ENCODE data around the gene MIEF1.

Gene MIEF1

GRCh38 chr22:39528681-39529486 is 26.8 kb downstream of the MIEF1 start:
- DNase-seq (ENCODE audit: low read depth): peak; percentile 84

- no peak for DNase-seq (ENCODE audit: low read depth)
Measured at GRCh38 chr22:39529487-39529851, 27.4 kb downstream of the MIEF1 start.

- no peak for DNase-seq (ENCODE audit: low read depth)
Measured at GRCh38 chr22:39530116-39530515, 28.0 kb downstream of the MIEF1 start.

- DNase-seq (ENCODE audit: low read depth): no peak
Measured at GRCh38 chr22:39530692-39531331, 28.7 kb downstream of the MIEF1 start.

- peak; percentile 99 for DNase-seq (ENCODE audit: low read depth)
Measured at GRCh38 chr22:39532215-39533073, 30.4 kb downstream of the MIEF1 start, which contains the start of gene RPS19BP1. RPS19BP1 (minus strand) TSS chr22:39532748; CDS start chr22:39532738, 10 bp downstream.

GRCh38 chr22:39534092-39534506 is 32.0 kb downstream of the MIEF1 start:
- DNase-seq (ENCODE audit: low read depth): no peak

GRCh38 chr22:39534591-39535356 is 32.7 kb downstream of the MIEF1 start:
- DNase-seq (ENCODE audit: low read depth): peak; percentile 76

- DNase-seq (ENCODE audit: low read depth): no peak
Measured at GRCh38 chr22:39535357-39535725, 33.3 kb downstream of the MIEF1 start.

- no peak for DNase-seq (ENCODE audit: low read depth)
Measured at GRCh38 chr22:39535831-39536449, 33.9 kb downstream of the MIEF1 start.

- DNase-seq (ENCODE audit: low read depth): no peak
Measured at GRCh38 chr22:39536711-39537110, 34.6 kb downstream of the MIEF1 start.

GRCh38 chr22:39537975-39538374 is 35.9 kb downstream of the MIEF1 start:
- no peak for DNase-seq (ENCODE audit: low read depth)

- no peak for DNase-seq (ENCODE audit: low read depth)
Measured at GRCh38 chr22:39543095-39543494, 41.0 kb downstream of the MIEF1 start.

GRCh38 chr22:39545386-39546365 is 43.6 kb downstream of the MIEF1 start:
- peak; percentile 55 for DNase-seq (ENCODE audit: low read depth)

- DNase-seq (ENCODE audit: low read depth): no peak
Measured at GRCh38 chr22:39546889-39547586, 44.9 kb downstream of the MIEF1 start.

GRCh38 chr22:39547587-39547947 is 45.5 kb downstream of the MIEF1 start:
- DNase-seq (ENCODE audit: low read depth): no peak

- no peak for DNase-seq (ENCODE audit: low read depth)
Measured at GRCh38 chr22:39553429-39553828, 51.3 kb downstream of the MIEF1 start.

- DNase-seq (ENCODE audit: low read depth): no peak
Measured at GRCh38 chr22:39554151-39554550, 52.1 kb downstream of the MIEF1 start.

- DNase-seq (ENCODE audit: low read depth): peak; percentile 36
Measured at GRCh38 chr22:39556970-39557841, 55.1 kb downstream of the MIEF1 start.

Data from activated T-cell treated with anti-CD3 and anti-CD28 coated beads for 24 hours (primary cell).